Activated naive CD4-positive, alpha-beta T cell treated with Interleukin-2 at 50 U/mL for 16 hours (primary cell): ENCODE data around the gene GDF15.
"Not testable (repeated sequence)": the region's sequence is repeated elsewhere in the genome, so short reads cannot be mapped to it uniquely, and the experiment has no call there.

Experiments used
- DNase-seq: peaks from one replicate; pipeline ENCODE4 v3.0.0-alpha.2; 2020

The GDF15 gene

DNA sequence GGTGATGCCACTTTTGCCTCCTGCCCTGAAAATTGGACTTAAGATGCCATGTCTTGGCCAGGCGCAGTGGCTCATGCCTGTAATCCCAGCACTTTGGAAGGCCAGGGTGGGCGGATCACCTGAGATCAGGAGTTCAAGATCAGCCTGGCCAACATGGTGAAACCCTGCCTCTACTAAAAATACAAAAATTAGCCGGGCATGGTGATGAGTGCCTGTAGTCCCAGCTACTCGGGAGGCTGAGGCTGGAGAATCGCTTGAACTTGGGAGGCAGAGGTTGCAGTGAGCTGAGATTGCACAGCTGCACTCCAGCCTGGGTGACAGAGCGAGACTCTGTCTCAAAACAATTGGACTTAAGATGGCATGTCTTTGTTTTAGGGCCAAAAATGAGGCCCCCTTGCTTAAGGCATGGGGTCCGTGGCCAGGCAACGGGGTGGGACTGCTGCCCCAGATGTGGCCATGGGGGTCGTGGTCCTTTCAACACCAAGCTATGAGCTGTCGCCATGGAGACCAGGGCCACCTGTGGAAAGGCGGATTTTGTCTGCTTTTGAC is 21.6 kb upstream of the GDF15 start:
- not testable (repeated sequence) for DNase-seq

DNA sequence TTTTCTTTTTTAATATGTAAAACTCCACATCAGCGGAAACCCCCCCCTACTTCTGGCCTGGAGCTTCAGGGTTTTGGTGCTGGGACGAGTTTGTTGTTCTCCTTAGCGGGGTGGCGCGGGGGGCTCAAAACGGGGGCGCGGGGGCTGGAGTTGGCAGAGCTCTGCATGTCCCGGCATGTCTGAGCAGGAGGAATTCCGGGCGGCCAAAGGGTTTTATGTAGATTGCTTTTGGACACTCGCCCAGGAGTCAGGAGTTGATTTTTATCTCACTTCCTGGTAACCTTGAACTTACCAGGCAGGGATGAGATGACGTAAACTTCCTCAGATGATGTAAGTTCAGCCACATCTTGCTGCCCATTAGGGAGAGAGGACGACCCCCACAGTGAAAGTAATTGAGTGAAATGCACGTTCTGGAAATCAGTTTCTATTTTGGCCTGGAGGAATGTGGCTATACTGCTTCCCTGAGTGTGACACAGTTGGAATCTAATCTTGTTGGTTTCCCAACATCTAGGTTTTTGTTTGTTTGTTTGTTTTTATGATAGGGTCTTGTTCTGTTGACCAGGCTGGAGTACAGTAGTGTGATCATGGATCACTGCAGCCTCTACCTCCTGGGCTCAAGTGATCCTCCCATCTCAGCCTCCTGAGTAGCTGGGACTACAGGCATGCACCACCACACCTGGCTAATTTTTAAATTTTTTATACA is 21.0 kb upstream of the GDF15 start:
- no peak for DNase-seq

DNA sequence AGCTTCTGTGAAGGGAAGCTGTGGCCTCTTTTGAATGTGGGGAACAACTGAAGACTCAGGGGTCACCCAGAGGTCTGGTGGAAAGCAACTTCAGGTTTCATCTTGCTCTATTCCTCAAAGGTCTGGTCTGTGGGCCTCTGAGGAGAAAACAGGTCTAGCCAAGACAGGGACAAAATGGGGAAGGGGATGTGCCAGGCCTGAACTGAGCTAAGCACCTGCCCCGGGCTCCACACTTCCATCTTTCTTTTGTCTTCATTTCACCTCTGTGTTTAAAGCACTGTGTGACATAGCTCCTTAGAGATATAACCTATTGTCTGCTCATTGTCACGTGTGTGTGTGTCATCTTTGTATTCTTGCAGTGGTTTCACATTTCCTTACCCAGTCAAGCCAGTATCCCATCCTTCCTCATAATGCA is 19.9 kb upstream of the GDF15 start:
- no peak for DNase-seq

DNA sequence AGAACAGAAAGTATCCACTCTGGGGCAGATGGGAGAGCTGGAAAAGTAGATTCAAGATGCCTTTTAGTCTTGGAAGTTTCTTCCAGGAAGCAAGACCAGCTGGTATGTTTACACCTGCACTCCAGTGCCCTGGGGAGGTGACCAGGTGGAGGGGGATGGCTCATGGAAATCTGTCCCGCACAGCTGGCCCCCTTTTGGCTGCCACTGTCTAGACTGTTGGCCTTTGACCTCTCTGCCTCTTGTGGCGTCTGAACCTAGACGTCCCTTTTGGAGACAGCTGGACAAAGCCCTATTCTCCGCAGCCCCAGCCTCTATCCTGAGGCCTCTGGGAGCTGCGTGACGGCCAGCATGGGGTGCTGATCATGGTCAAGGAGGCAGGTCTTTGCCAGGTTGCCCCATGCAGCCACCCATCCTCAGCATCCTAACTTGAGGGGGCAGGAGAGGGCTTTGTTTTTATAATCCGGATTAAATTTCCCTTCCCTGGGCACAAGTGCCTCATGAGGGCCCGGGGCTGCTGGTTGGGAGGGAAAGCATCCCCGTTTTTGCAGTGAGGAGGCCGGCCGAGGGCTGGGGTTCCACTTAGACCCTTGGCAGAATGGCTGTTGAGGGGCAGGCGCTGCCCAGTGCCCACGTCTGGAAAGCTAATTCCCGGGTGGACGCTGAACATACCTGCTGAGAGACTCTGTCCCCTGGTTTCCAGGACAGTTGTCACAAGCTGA is 17.3 kb upstream of the GDF15 start:
- no peak for DNase-seq

DNA sequence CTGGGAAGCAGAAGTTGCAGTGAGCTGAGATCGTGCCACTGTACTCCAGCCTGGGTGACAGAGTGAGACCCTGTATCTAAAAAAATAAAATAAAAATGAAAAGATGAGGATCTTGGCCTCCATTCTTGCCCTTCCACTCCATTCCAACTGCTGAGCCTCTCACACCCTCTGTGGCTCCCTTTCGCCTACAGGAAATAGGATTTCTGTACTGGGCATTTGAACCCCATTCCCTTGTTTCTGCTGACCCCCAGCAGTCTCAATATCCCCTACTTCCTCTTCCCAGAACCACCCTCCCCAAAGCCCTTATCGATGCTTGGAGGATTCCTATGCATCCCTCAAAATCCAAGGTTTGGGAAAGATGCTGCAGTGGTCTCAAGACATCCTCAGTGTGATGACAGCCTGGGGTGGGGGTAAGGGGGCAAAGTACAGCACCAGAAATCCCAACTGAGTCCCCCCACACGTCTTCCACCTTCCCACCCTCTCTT is 12.5 kb upstream of the GDF15 start:
- DNase-seq: no peak

DNA sequence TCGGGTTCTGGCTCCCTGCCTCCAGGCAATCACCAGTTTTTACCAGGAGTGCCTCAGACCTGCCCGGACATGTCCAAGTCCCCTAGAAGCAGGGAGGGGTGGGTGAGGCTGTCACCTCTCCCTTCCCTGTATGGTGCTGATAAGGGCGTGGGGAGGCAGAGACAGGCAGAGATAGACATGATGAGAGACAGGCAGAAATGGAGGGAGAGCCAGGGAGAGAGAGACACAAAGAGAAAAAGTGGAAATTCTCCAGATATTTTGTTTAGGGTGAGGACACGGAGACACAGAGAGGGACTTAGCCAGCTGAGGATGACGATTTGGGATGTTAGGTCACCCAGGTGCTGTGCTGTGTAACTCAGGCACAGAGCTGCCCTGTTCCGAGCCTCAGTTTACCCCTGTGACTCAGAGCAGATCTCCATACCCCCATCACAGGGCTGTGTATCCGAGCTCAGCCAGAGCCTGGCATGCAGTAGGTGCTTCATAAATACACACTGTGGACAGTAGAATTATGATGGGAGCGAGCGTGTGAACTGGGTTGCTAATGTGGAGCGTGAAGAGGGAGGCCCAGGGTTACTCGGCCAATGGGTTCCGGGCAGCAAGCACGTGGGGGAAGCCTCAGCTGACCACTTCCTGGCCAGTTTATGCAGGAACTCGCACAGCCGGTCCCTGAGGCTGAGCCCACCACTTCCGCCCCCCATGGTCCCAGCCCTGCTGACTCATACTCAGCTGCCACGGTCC is 11.9 kb upstream of the GDF15 start:
- DNase-seq: peak; percentile 46

DNA sequence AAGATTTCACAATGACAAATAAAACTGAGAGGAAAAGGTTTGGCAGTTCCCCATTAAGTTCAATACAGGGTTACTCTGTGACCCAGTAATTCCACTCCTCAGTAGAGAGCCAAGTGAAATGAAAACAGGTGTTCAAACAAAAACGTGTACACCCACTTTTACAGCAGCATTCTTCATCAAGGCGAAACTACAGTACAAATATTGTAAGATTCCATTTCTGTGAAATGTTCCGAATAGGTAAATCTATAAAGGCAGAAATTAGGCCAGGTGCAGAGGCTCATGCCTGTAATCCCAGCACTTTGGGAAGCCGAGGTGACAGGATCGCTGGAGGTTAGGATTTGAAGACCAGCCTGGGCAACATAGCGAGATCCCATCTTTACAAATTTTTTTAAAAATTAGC is 8.9 kb upstream of the GDF15 start:
- DNase-seq: no peak

DNA sequence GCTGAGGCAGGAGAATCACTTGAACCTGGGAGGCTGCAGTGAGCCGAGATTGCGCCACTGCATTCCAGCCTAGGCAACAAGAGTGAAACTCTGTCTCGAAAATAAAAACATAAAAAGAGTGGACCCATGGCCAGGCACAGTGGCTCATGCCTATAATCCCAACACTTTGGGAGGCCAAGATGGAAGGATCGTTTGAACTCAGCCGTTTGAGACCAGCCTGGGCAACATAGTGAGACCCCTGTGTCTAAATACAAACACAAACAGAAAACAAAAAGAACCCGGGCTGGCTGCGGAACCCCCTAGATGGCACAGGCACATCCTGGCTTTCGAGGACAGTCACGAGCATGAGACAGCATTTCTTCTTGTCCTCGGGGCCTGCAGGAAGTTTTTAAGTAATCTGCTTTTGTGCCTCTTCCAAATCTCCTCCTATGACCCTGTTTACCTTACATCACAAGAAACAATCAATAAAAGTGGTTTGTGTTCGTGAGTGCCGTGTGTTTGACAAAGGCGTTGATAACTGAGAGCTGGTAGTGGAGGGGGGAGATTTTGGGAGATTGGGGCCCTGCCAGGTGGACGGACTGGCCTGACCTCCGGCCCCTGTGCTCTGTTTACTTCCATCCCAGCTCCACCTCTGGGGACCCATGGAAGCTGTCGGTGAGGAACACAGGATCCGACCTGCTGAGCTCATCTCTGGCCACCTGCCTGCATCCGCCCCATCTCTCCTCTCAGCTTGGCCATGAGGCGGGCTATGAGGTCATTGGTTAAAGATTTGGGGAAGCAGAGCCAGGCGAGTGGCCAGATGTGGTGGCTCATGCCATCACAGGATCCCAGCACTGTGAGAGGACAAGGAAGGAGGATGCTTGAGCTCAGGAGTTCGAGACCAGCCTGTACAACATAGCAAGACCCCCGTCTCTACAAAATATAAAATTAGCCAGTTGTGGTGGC is 5.9 kb upstream of the GDF15 start:
- DNase-seq: no peak

DNA sequence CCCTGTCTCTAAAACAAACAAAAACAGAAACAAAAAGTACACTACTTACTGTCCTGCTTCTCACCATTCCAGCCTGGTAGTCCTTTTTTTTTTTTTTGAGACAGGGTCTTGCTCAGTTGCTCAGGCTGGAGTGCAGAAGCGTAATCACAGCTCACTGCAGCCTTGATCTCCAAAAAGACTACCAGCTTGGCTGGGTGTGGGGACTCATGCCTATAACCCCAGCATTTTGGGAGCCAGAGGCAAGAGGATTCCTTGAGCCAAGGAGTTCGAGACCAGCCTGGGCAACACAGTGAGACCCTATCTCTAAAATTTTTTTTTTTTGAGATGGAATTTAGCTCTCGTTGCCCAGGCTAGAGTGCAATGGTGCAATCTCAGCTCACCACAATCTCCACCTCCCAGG is 5.1 kb upstream of the GDF15 start:
- DNase-seq: no peak

DNA sequence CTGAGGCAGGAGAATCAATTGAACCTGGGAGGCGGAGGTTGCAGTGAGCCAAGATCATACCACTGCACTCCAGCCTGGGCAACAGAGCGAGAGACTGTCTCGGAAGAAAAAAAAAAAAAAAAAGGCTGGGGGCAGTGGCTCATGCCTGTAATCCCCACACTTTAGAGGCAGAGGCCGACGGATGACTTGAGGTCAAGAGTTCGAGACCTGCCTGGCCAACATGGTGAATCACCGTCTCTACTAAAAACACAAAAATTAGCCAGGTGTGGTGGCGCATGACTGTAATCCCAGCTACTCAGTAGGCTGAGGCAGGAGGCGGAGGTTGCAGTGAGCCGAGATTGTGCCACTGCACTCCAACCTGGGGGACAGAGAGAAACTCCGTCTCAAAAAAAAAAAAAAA is 2.3 kb upstream of the GDF15 start:
- DNase-seq: not testable (repeated sequence)

DNA sequence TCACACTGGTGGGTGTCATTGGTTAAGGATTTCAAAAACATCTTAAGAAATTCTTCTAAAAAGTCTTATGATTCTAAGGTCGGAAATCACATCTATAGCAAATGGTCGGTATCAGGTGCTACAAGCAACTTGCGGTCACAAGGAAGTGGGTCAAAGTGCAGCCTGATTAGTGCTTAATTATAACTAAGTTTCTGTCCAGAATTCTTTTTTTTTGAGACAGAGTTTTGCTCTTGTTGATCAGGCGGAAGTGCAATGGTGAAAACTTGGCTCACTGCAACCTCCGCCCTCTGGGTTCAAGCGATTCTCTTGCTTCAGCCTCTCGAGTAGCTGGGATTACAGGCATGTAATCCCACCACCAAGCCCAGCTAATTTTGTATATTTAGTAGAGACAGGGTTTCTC is 1.2 kb upstream of the GDF15 start:
- DNase-seq: no peak

DNA sequence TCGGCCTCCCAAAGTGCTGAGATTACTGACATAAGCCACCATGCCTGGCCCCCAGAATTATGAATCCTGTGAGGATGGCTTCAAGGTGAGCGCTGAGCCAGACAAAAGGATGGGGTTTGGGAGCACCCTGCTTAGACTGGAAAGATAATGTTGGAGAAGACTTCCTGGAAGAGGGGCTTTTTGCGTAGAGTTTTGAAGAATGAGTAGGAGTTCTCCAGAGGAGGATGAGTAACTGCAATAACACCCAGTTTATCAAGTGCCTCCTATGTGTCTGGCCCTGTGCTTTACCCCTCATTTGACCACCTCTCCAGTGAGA is 641 bp upstream of the GDF15 start:
- DNase-seq: no peak

DNA sequence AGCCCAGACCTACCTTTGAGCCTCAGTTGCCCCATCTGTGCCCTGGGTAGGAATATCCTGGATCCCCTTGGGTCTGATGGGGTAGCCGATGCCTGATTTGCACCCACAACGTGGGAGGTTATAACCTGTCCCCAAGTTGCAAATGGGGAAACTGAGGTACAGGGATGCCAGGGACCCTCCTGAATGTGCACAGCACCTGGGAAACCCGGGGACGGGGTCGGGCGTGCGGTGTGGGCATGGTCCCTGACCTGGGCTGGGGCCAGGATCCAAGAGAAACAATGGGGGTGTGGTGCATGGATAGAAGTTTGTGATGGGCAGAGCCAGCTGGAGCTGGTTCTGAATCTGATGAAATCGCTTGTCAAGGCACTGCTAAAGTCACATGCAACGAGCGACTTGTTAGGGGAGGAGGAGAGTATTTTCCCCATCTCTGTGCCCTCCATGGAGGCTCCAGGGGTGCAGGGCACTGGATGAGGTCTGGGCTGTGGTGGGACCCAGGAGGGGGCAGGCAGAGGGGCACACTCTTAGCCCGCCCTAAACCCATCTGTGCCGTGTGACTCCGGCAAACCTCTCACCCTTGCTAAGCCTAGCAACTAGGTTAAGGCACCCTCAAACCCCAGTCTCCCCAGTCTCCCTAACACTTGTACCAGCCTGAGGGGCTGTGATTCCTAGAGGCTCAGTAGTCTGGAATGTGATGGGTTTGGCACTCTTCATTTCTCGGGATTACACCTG is 749 bp downstream of the GDF15 start:
- no peak for DNase-seq

DNA sequence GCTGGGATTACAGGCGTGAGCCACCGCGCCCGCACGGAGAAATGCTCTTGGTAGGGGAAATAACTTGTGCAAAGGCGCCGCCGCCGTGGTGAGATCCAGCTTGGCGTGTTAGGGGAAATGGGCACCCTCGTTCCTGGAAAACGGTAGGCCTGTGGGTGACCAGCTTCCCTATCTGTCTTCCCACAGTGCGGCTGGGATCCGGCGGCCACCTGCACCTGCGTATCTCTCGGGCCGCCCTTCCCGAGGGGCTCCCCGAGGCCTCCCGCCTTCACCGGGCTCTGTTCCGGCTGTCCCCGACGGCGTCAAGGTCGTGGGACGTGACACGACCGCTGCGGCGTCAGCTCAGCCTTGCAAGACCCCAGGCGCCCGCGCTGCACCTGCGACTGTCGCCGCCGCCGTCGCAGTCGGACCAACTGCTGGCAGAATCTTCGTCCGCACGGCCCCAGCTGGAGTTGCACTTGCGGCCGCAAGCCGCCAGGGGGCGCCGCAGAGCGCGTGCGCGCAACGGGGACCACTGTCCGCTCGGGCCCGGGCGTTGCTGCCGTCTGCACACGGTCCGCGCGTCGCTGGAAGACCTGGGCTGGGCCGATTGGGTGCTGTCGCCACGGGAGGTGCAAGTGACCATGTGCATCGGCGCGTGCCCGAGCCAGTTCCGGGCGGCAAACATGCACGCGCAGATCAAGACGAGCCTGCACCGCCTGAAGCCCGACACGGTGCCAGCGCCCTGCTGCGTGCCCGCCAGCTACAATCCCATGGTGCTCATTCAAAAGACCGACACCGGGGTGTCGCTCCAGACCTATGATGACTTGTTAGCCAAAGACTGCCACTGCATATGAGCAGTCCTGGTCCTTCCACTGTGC is 2.4 kb downstream of the GDF15 start:
- peak; percentile 83 for DNase-seq

DNA sequence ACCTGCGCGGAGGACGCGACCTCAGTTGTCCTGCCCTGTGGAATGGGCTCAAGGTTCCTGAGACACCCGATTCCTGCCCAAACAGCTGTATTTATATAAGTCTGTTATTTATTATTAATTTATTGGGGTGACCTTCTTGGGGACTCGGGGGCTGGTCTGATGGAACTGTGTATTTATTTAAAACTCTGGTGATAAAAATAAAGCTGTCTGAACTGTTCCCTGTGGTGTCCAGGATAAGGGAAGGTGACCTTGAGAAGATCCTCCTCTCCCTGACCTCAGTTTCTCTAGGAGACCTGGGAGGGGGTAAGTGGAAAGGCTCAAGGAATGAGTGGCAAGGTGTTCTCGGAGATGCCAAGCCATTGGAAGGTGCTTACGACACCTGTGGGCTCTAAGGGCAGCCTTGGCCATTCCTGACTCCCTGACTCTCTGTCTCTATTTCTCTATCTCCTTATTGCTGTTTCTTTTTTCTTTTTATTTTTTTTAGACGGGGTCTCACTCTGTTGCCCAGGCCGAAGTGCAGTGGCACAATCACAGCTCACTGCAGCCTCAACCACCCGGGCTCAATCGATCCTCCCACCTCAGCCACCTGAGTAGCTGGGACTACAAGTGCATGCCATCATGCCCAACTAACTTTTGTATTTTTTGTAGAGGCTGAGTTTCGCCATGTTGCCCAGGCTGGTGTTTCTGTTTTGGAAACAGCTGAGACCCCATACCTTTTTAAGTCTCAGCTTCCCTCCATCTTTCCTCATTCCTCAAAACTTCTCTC is 3.2 kb downstream of the GDF15 start:
- no peak for DNase-seq

DNA sequence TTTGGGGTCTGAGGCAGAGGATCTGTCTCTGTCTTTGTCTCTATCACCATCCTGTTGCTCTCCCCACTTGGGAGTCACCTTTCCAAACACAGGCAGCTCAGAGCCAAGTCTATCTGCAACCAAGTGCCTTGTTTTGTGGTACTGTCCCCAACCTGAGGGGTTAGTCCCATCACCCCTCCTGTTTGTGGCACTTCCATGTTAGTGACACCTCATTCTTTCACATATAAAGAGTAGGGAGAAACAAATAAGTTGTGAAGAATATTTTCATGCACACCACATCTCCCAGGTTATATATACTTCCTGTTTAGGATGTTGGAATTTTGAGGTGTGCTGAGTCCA is 3.7 kb downstream of the GDF15 start:
- DNase-seq: no peak

DNA sequence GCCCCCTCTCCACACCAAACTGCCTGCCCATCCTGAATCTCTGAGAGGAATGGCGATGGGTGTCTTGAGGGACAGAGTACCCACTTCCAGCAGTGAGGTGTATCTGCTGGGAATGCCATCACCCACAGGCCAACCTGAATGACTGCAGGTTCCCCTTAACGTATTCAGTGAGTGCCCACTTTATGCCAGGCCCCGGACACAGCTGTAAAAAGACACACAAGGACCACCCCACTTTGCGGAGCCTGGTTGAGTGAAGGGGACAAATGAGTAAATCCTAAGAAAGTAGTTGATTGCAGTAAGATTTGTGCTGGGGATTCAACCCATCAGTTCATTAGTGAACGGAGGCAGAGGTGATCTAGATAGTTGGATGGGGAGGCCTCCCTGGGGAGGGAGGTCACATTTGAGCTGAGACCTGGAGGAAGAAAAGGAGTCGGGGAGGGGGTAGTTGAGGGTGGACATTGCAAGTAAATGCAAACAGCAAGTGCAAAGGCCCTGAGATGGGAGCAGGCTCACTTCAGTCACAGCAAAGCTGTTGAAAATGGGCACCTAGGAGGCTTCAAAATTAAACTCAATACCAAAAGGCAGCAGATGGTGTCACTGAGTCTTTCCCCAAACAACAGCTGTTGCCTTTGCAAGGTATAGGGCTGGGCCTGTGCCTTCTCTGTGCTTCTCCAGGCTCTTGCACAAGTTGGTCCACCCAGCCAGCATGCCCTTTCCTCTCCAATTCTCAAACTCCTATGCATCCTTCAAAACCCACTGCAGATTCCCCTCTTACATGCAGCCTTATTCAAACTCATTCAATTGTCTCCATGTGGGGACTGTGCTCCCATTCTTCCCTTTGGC is 4.3 kb downstream of the GDF15 start:
- DNase-seq: no peak

DNA sequence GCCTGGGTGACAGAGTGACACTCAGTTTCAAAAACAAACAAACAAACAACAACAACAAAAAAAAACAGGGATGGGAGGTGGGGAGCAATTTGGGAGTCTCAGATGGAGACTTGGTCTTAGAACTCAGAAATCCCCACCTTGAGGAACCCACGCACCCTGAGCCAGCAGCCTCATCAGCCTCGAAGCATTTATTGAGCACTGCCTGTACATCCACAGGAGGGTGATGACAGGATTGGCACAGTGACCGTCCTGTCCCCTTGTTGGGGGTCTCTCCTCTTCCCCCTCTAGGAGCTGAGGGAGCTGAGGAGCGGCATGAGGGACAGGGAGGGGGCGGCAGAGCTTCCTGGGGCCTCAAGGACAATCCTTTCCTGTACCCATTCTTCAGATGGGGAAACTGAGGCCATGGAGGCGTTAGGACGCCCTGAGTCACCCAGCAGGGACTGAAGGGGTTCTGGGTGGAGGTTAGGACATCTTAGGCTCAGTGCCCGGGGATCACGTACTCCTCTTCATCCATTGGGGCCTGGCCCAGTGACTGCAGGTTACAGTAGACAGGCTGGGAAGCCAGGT is 5.6 kb downstream of the GDF15 start:
- no peak for DNase-seq

DNA sequence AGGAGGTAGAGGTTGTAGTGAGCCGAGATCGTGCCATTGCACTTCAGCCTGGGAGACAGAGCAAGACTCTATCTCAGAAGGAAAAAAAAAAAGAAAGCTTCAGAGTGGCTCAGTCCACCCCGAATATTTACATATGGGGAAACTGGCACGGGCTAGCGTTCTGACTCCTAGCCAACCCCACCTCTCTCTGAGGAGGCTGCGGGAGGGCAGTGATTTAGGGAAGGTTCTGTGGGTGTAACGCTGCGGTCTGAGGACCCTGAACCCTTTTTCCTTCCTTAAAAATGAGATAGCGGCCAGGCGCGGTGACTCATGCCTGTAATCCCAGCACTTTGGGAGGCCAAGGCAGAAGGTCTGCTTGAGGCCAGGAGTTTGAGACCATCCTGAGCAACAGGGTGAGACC is 6.5 kb downstream of the GDF15 start:
- DNase-seq: no peak
